HEK293 (cell line): ENCODE results near the gene ASIC1.

Experiments used
- CTCF ChIP-seq: fragments of 450-650 bp; formaldehyde crosslinking; IDR thresholded peaks from 2 replicates; pipeline ENCODE4 v1.5.1; 2016; ENCODE audit warnings: missing biosample characterization, missing genetic modification characterization
- GLI4 ChIP-seq: fragments of 450-650 bp; formaldehyde crosslinking; IDR thresholded peaks from 2 replicates; pipeline ENCODE4 v1.5.1; 2016; ENCODE audit warnings: missing biosample characterization, missing genetic modification characterization
- GLIS2 ChIP-seq: fragments of 450-650 bp; formaldehyde crosslinking; IDR thresholded peaks from 2 replicates; pipeline ENCODE4 v1.5.1; 2016; ENCODE audit warnings: missing biosample characterization, missing genetic modification characterization
- HOXA7 ChIP-seq: sonication (generic); formaldehyde crosslinking; IDR thresholded peaks from 2 replicates; pipeline ENCODE4 v1.8.1; 2022; ENCODE audit warnings: missing genetic modification reagents, borderline replicate concordance
- HOXD13 ChIP-seq: sonication (generic); formaldehyde crosslinking; IDR thresholded peaks from 2 replicates; pipeline ENCODE4 v1.8.0; 2022; ENCODE audit warnings: missing genetic modification reagents, borderline replicate concordance
- KLF1 ChIP-seq: fragments of 450-650 bp; formaldehyde crosslinking; IDR thresholded peaks from 2 replicates; pipeline ENCODE4 v1.5.1; 2016; ENCODE audit warnings: missing biosample characterization, missing genetic modification characterization
- MEIS1 ChIP-seq: sonication (generic); formaldehyde crosslinking; IDR thresholded peaks from 2 replicates; pipeline ENCODE4 v1.8.1; 2022; ENCODE audit warnings: missing genetic modification reagents, mild to moderate bottlenecking, borderline replicate concordance
- RBAK ChIP-seq: fragments of 450-650 bp; formaldehyde crosslinking; IDR thresholded peaks from 2 replicates; pipeline ENCODE4 v1.5.1; 2016; ENCODE audit warnings: missing biosample characterization, missing genetic modification characterization
- SCRT1 ChIP-seq: fragments of 450-650 bp; formaldehyde crosslinking; IDR thresholded peaks from 2 replicates; pipeline ENCODE4 v1.5.1; 2016; ENCODE audit warnings: missing biosample characterization, missing genetic modification characterization, borderline replicate concordance
- TCF7L2 ChIP-seq: IDR thresholded peaks from 2 replicates; pipeline ENCODE4 v1.6.1; 2011; ENCODE audit warnings: low read depth, mild to moderate bottlenecking, inconsistent platforms, low read length, moderate library complexity, borderline replicate concordance
- TRIM28 ChIP-seq: IDR thresholded peaks from 2 replicates; pipeline ENCODE4 v1.6.1; 2011; ENCODE audit warnings: low read length, control low read depth, borderline replicate concordance
- YY1 ChIP-seq: fragments of 450-650 bp; formaldehyde crosslinking; IDR thresholded peaks from 2 replicates; pipeline ENCODE4 v1.5.1; 2018; ENCODE audit warnings: missing biosample characterization, missing genetic modification characterization
- ZBTB20 ChIP-seq: fragments of 450-650 bp; formaldehyde crosslinking; IDR thresholded peaks from 2 replicates; pipeline ENCODE4 v1.5.1; 2016; ENCODE audit warnings: missing biosample characterization, missing genetic modification characterization
- ZBTB48 ChIP-seq: fragments of 450-650 bp; formaldehyde crosslinking; IDR thresholded peaks from 2 replicates; pipeline ENCODE4 v1.5.1; 2016; ENCODE audit warnings: missing biosample characterization, missing genetic modification characterization
- ZBTB6 ChIP-seq: fragments of 450-650 bp; formaldehyde crosslinking; IDR thresholded peaks from 2 replicates; pipeline ENCODE4 v1.5.1; 2017; ENCODE audit warnings: missing biosample characterization, missing genetic modification characterization
- ZNF133 ChIP-seq: fragments of 450-650 bp; formaldehyde crosslinking; IDR thresholded peaks from 2 replicates; pipeline ENCODE4 v1.5.1; 2016; ENCODE audit warnings: missing biosample characterization, missing genetic modification characterization
- ZNF174 ChIP-seq: fragments of 450-650 bp; formaldehyde crosslinking; IDR thresholded peaks from 2 replicates; pipeline ENCODE4 v1.5.0; 2017; ENCODE audit warnings: missing biosample characterization, mild to moderate bottlenecking, missing genetic modification characterization
- ZNF18 ChIP-seq: fragments of 450-650 bp; formaldehyde crosslinking; IDR thresholded peaks from 2 replicates; pipeline ENCODE4 v1.5.1; 2016; ENCODE audit warnings: missing biosample characterization, missing genetic modification characterization
- ZNF184 ChIP-seq: fragments of 450-650 bp; IDR thresholded peaks from 2 replicates; pipeline ENCODE4 v1.5.1; 2018; ENCODE audit warnings: missing biosample characterization, mild to moderate bottlenecking, missing genetic modification characterization
- ZNF214 ChIP-seq: fragments of 450-650 bp; formaldehyde crosslinking; IDR thresholded peaks from 2 replicates; pipeline ENCODE4 v1.5.1; 2017; ENCODE audit warnings: missing biosample characterization, mild to moderate bottlenecking, missing genetic modification characterization, borderline replicate concordance
- ZNF302 ChIP-seq: fragments of 450-650 bp; formaldehyde crosslinking; IDR thresholded peaks from 2 replicates; pipeline ENCODE4 v1.5.1; 2016; ENCODE audit warnings: missing biosample characterization, missing genetic modification characterization, low read depth
- ZNF324 ChIP-seq: fragments of 450-650 bp; formaldehyde crosslinking; IDR thresholded peaks from 2 replicates; pipeline ENCODE4 v1.5.1; 2016; ENCODE audit warnings: missing biosample characterization, missing genetic modification characterization
- ZNF473 ChIP-seq: fragments of 450-650 bp; formaldehyde crosslinking; IDR thresholded peaks from 2 replicates; pipeline ENCODE4 v1.5.1; 2017; ENCODE audit warnings: missing biosample characterization, missing genetic modification characterization
- ZNF544 ChIP-seq: fragments of 450-650 bp; formaldehyde crosslinking; IDR thresholded peaks from 2 replicates; pipeline ENCODE4 v1.5.0; 2017; ENCODE audit warnings: missing biosample characterization, missing genetic modification characterization
- ZNF548 ChIP-seq: fragments of 450-650 bp; formaldehyde crosslinking; IDR thresholded peaks from 2 replicates; pipeline ENCODE4 v1.5.1; 2016; ENCODE audit warnings: missing biosample characterization, missing genetic modification characterization
- ZNF621 ChIP-seq: fragments of 450-650 bp; formaldehyde crosslinking; IDR thresholded peaks from 2 replicates; pipeline ENCODE4 v1.5.1; 2017; ENCODE audit warnings: missing biosample characterization, missing genetic modification characterization
- ZNF629 ChIP-seq: fragments of 450-650 bp; formaldehyde crosslinking; IDR thresholded peaks from 2 replicates; pipeline ENCODE4 v1.5.1; 2017; ENCODE audit warnings: missing biosample characterization, missing genetic modification characterization
- ZNF776 ChIP-seq: fragments of 450-650 bp; formaldehyde crosslinking; IDR thresholded peaks from 2 replicates; pipeline ENCODE4 v1.5.0; 2017; ENCODE audit warnings: missing biosample characterization, missing genetic modification characterization, borderline replicate concordance
- ZSCAN30 ChIP-seq: fragments of 450-650 bp; IDR thresholded peaks from 2 replicates; pipeline ENCODE4 v1.5.1; 2018; ENCODE audit warnings: missing biosample characterization, mild to moderate bottlenecking, missing genetic modification characterization, moderate library complexity
- ZSCAN4 ChIP-seq: fragments of 450-650 bp; formaldehyde crosslinking; IDR thresholded peaks from 2 replicates; pipeline ENCODE4 v1.5.1; 2017; ENCODE audit warnings: missing biosample characterization, missing genetic modification characterization
- TF ChIP-seq, protein P1 (sequence below): fragments of 450-650 bp; formaldehyde crosslinking; IDR thresholded peaks from 2 replicates; pipeline ENCODE4 v1.5.1; 2016; ENCODE audit warnings: missing biosample characterization, missing genetic modification characterization
- TF ChIP-seq, protein P2 (sequence below): fragments of 450-650 bp; formaldehyde crosslinking; IDR thresholded peaks from 2 replicates; pipeline ENCODE4 v1.5.1; 2016; ENCODE audit warnings: missing biosample characterization, missing genetic modification characterization

The ASIC1 gene

GRCh38 chr12:50055831-50056638 is 1.4 kb upstream of the ASIC1 start (continued):
- TF ChIP-seq CTCF (tag by site-specific recombination) = peak; percentile 86
- peak; percentile 57; the same call in 1 of the 2 replicates for TF ChIP-seq ZBTB20 (tag by site-specific recombination)
- no peak for TF ChIP-seq HOXA7 (CRISPR knock-in tag)
- peak; percentile 91 for TF ChIP-seq GLIS2
- no peak for TF ChIP-seq ZNF776 (tag by site-specific recombination)
- no peak for TF ChIP-seq ZBTB48 (tag by site-specific recombination)
- no peak for TF ChIP-seq ZNF621
- no peak for TF ChIP-seq ZNF473
- TF ChIP-seq TRIM28 = no peak
- TF ChIP-seq MEIS1 (CRISPR knock-in tag) = no peak
- TF ChIP-seq ZNF18 (tag by site-specific recombination) = no peak
- no peak for TF ChIP-seq ZNF544 (tag by site-specific recombination)
- no peak for TF ChIP-seq ZNF629
- TF ChIP-seq ZNF214 = no peak
- 0 out of 2 replicates have a peak, but pooled peaks have one; percentile 62 for TF ChIP-seq ZSCAN30 (tag by site-specific recombination)
- no peak for TF ChIP-seq ZBTB6 (tag by site-specific recombination)
- no peak for TF ChIP-seq KLF1 (tag by site-specific recombination)
- TF ChIP-seq, protein P1, sequence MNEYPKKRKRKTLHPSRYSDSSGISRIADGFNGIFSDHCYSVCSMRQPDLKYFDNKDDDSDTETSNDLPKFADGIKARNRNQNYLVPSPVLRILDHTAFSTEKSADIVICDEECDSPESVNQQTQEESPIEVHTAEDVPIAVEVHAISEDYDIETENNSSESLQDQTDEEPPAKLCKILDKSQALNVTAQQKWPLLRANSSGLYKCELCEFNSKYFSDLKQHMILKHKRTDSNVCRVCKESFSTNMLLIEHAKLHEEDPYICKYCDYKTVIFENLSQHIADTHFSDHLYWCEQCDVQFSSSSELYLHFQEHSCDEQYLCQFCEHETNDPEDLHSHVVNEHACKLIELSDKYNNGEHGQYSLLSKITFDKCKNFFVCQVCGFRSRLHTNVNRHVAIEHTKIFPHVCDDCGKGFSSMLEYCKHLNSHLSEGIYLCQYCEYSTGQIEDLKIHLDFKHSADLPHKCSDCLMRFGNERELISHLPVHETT (tag by site-specific recombination) = 0 out of 2 replicates have a peak, but pooled peaks have one; percentile 21
- TF ChIP-seq ZNF548 (tag by site-specific recombination) = no peak
- no peak for TF ChIP-seq GLI4
- no peak for TF ChIP-seq YY1 (tag by site-specific recombination)
- peak; percentile 81 for TF ChIP-seq SCRT1 (tag by site-specific recombination)
- TF ChIP-seq RBAK (tag by site-specific recombination) = no peak
- TF ChIP-seq ZNF133 = no peak
- no peak for TF ChIP-seq HOXD13
- no peak for TF ChIP-seq ZNF174 (tag by site-specific recombination)
- TF ChIP-seq ZNF324 (tag by site-specific recombination) = 0 out of 2 replicates have a peak, but pooled peaks have one; percentile 16
- no peak for TF ChIP-seq ZNF184 (tag by site-specific recombination)
- TF ChIP-seq ZSCAN4 (tag by site-specific recombination) = no peak; the same call in 1 of the 2 replicates
- TF ChIP-seq, protein P2, sequence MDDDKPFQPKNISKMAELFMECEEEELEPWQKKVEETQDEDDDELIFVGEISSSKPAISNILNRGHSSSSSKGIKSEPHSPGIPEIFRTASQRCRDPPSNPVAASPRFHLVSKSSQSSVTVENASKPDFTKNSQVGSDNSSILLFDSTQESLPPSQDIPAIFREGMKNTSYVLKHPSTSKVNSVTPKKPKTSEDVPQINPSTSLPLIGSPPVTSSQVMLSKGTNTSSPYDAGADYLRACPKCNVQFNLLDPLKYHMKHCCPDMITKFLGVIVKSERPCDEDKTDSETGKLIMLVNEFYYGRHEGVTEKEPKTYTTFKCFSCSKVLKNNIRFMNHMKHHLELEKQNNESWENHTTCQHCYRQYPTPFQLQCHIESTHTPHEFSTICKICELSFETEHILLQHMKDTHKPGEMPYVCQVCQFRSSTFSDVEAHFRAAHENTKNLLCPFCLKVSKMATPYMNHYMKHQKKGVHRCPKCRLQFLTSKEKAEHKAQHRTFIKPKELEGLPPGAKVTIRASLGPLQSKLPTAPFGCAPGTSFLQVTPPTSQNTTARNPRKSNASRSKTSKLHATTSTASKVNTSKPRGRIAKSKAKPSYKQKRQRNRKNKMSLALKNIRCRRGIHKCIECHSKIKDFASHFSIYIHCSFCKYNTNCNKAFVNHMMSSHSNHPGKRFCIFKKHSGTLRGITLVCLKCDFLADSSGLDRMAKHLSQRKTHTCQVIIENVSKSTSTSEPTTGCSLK (tag by site-specific recombination) = no peak
- TF ChIP-seq ZNF302 (tag by site-specific recombination) = no peak
- no peak for TF ChIP-seq TCF7L2
